H9 (cell line): ENCODE results near the gene HSPA1L. TPM values are rescaled to one million over a fixed set of nuclear protein-coding genes. Genes with fewer than 3 reads are reported as not detected.

Experiments
- DNase-seq: peaks from one replicate; pipeline ENCODE4 v3.0.0-alpha.2; 2017
- H2AFZ ChIP-seq: one replicate; pipeline ENCODE4 v1.6.1; 2013; ENCODE audit warnings: mild to moderate bottlenecking, low read length, control low read depth, moderate library complexity
- H2AK5ac ChIP-seq: 2 replicates; pipeline ENCODE4 v1.6.1; 2013; ENCODE audit warnings: low read length, control low read depth, mixed read lengths; ENCODE audit not compliant: insufficient read length
- H2BK120ac ChIP-seq: one replicate; pipeline ENCODE4 v1.6.1; 2013; ENCODE audit warnings: low read depth, mild to moderate bottlenecking, low read length, control low read depth, inconsistent platforms; ENCODE audit not compliant: poor library complexity, severe bottlenecking
- H2BK12ac ChIP-seq: 2 replicates; pipeline ENCODE4 v1.6.1; 2013; ENCODE audit warnings: low read length, control low read depth, mixed read lengths, low read depth; ENCODE audit not compliant: insufficient read length
- H2BK15ac ChIP-seq: 2 replicates; pipeline ENCODE4 v1.6.1; 2013; ENCODE audit warnings: low read depth, low read length, control low read depth
- H2BK20ac ChIP-seq: one replicate; pipeline ENCODE4 v1.6.1; 2013; ENCODE audit warnings: low read depth, mild to moderate bottlenecking, low read length, control low read depth, inconsistent platforms; ENCODE audit not compliant: poor library complexity, severe bottlenecking
- H2BK5ac ChIP-seq: 2 replicates; pipeline ENCODE4 v1.6.1; 2013; ENCODE audit warnings: low read length, control low read depth, mixed read lengths; ENCODE audit not compliant: insufficient read length
- H3K14ac ChIP-seq: 2 replicates; pipeline ENCODE4 v1.6.1; 2013; ENCODE audit warnings: low read length, control low read depth; ENCODE audit not compliant: insufficient read depth
- H3K18ac ChIP-seq: 2 replicates; pipeline ENCODE4 v1.6.1; 2013; ENCODE audit warnings: low read depth, mild to moderate bottlenecking, mixed read lengths, low read length, control low read depth; ENCODE audit not compliant: insufficient read length
- H3K23ac ChIP-seq: 2 replicates; pipeline ENCODE4 v1.6.1; 2013; ENCODE audit warnings: low read length, control low read depth, mixed read lengths, low read depth; ENCODE audit not compliant: insufficient read length
- H3K23me2 ChIP-seq: 2 replicates; pipeline ENCODE4 v1.6.1; 2013; ENCODE audit warnings: low read depth, mild to moderate bottlenecking, mixed read lengths, low read length, control low read depth; ENCODE audit not compliant: insufficient read length, poor library complexity, severe bottlenecking
- H3K27ac ChIP-seq: 2 replicates; pipeline ENCODE4 v1.5.1; 2013; ENCODE audit warnings: low read length, control low read depth, mixed read lengths, low read depth; ENCODE audit not compliant: insufficient read length
- H3K27me3 ChIP-seq: 2 replicates; pipeline ENCODE4 v1.6.1; 2013; ENCODE audit warnings: low read length, control low read depth, inconsistent platforms; ENCODE audit not compliant: insufficient read depth
- H3K4ac ChIP-seq: 2 replicates; pipeline ENCODE4 v1.6.1; 2013; ENCODE audit warnings: low read depth, mild to moderate bottlenecking, control low read depth, inconsistent platforms, low read length, moderate library complexity
- H3K4me1 ChIP-seq: 2 replicates; pipeline ENCODE4 v1.6.1; 2013; ENCODE audit warnings: low read length, control low read depth, inconsistent platforms; ENCODE audit not compliant: insufficient read depth
- H3K4me2 ChIP-seq: 2 replicates; pipeline ENCODE4 v1.6.1; 2013; ENCODE audit warnings: low read length, control low read depth, mixed read lengths; ENCODE audit not compliant: insufficient read length, insufficient read depth
- H3K56ac ChIP-seq: 2 replicates; pipeline ENCODE4 v1.6.1; 2013; ENCODE audit warnings: low read depth, mild to moderate bottlenecking, mixed read lengths, low read length, control low read depth; ENCODE audit not compliant: insufficient read length
- H3K79me1 ChIP-seq: 2 replicates; pipeline ENCODE4 v1.6.1; 2013; ENCODE audit warnings: low read depth, mild to moderate bottlenecking, moderate library complexity, low read length, control low read depth, inconsistent platforms; ENCODE audit not compliant: insufficient read depth, poor library complexity, severe bottlenecking
- H3K79me2 ChIP-seq: 2 replicates; pipeline ENCODE4 v1.6.1; 2013; ENCODE audit warnings: low read length, control low read depth, inconsistent platforms; ENCODE audit not compliant: insufficient read depth
- H3K9ac ChIP-seq: 2 replicates; pipeline ENCODE4 v1.6.1; 2013; ENCODE audit warnings: low read length, control low read depth, mixed read lengths; ENCODE audit not compliant: insufficient read length; ENCODE audit errors: extremely low read depth
- H3K9me3 ChIP-seq: one replicate; pipeline ENCODE4 v1.6.1; 2013; ENCODE audit warnings: low read depth, low read length, inconsistent platforms; ENCODE audit not compliant: control insufficient read depth
- H3T11ph ChIP-seq: one replicate; pipeline ENCODE4 v1.6.1; 2013; ENCODE audit warnings: mild to moderate bottlenecking, low read length, control low read depth, inconsistent platforms
- H4K20me1 ChIP-seq: one replicate; pipeline ENCODE4 v1.6.1; 2013; ENCODE audit not compliant: control insufficient read depth, insufficient read length, insufficient read depth
- H4K5ac ChIP-seq: 2 replicates; pipeline ENCODE4 v1.6.1; 2013; ENCODE audit warnings: low read depth, mild to moderate bottlenecking, mixed read lengths, low read length, control low read depth; ENCODE audit not compliant: insufficient read length
- H4K8ac ChIP-seq: replicated peaks from 2 replicates; pipeline ENCODE4 v1.6.1; 2013; ENCODE audit warnings: low read length, control low read depth, mixed read lengths, low read depth; ENCODE audit not compliant: insufficient read length
- H4K91ac ChIP-seq: 2 replicates; pipeline ENCODE4 v1.6.1; 2013; ENCODE audit warnings: low read depth, mild to moderate bottlenecking, moderate library complexity, mixed read lengths, low read length, control low read depth; ENCODE audit not compliant: insufficient read length
- H3K27ac Mint-ChIP-seq, 3 experiments: 2 replicates in 2 of 3; 3 replicates in 1 of 3; pipeline ENCODE4 v1.8.0; 2020 to 2021; ENCODE audit warnings: mixed read lengths in 3 of 3, mild to moderate bottlenecking in 1 of 3, moderate library complexity in 1 of 3
- H3K27me3 Mint-ChIP-seq: 2 replicates; pipeline ENCODE4 v1.8.0; 2021; ENCODE audit warnings: low read depth, mild to moderate bottlenecking, moderate library complexity, mixed read lengths
- H3K36me3 Mint-ChIP-seq, 3 experiments: 2 replicates in 2 of 3; 3 replicates in 1 of 3; pipeline ENCODE4 v1.8.0; 2020 to 2021; ENCODE audit warnings: low read depth in 3 of 3, mixed read lengths in 3 of 3; ENCODE audit not compliant: insufficient read depth in 1 of 3
- H3K4me1 Mint-ChIP-seq, 2 experiments: 2 replicates each; pipeline ENCODE4 v1.8.0; 2020; ENCODE audit warnings: mixed read lengths in 2 of 2
- H3K4me3 Mint-ChIP-seq, 2 experiments: 2 replicates in 1 of 2; 3 replicates in 1 of 2; pipeline ENCODE4 v1.8.0; 2020 to 2021; ENCODE audit warnings: mild to moderate bottlenecking in 2 of 2, mixed read lengths in 2 of 2, moderate library complexity in 1 of 2
- H3K9me3 Mint-ChIP-seq, 2 experiments: 2 replicates in 1 of 2; 3 replicates in 1 of 2; pipeline ENCODE4 v1.8.0; 2020; ENCODE audit warnings: mild to moderate bottlenecking in 2 of 2, mixed read lengths in 2 of 2, moderate library complexity in 1 of 2
- CTCF ChIP-seq: fragments of 200-600 bp; sonication (generic); conservative IDR thresholded peaks from 3 replicates; pipeline ENCODE4 v1.8.0; 2021; ENCODE audit warnings: antibody characterized with exemption, mild to moderate bottlenecking
- WGBS: extraction: QIAGEN DNeasy Blood & Tissue Kit; methylation state at CpG from one replicate; pipeline ENCODE4 v1.1.7; 2013; ENCODE audit warnings: missing lambda C conversion rate, low lambda C conversion rate, mixed read lengths; ENCODE audit not compliant: insufficient read length; ENCODE audit errors: extremely low coverage; 5-methylcytosine and 5-hydroxymethylcytosine counted together
- total RNA-seq: library from RNA; stranded (reverse); gene quantifications from 2 replicates; pipeline ENCODE4 v1.2.1, GENCODE V29; 2021

Gene HSPA1L
- total RNA-seq, 1 experiment from 2014 or later, result 2.5 TPM

- WGBS, result no CpG with 5 or more reads among the region's 2 CpGs
- H3K4me2 ChIP-seq, result no peak overlapping the region
Measured at GRCh38 chr6:31850765-31851484, 35.8 kb upstream of the HSPA1L start.

More at GRCh38 chr6:31850765-31851484, 35.8 kb upstream of the HSPA1L start:
- Histone ChIP-seq H2AFZ (no peak overlapping the region), H2AK5ac (no peak overlapping the region), H3K4me1 (no peaks in the 10 kb centered on the region), H3K23ac (no peak overlapping the region), H2BK120ac (no peak overlapping the region), H4K20me1 (no peaks in the 10 kb centered on the region), H3K27me3 (no peaks in the 10 kb centered on the region), H3K79me1 (no peaks in the 10 kb centered on the region), H3K23me2 (no peaks in the 10 kb centered on the region), H4K8ac (no peak overlapping the region), H3K79me2 (no peaks in the 10 kb centered on the region), H2BK5ac (no peak overlapping the region), H4K5ac (no peak overlapping the region), H3K9ac (no peak overlapping the region), H3K4ac (no peak overlapping the region), H2BK20ac (no peak overlapping the region), H4K91ac (no peak overlapping the region), H3K27ac (no peak overlapping the region), H3K56ac (no peak overlapping the region), H3T11ph (no peak overlapping the region), H3K9me3 (no peaks in the 10 kb centered on the region), H3K14ac (no peak overlapping the region), H2BK12ac (no peak overlapping the region), H2BK15ac (no peak overlapping the region), H3K18ac (no peak overlapping the region)
- no peak for DNase-seq
- Mint-ChIP-seq H3K27me3 (no peaks in the 10 kb centered on the region), H3K27ac (no peak overlapping the region), H3K9me3 (peaks cover 11 to 12% of the 10 kb centered on the region in 2 experiments), H3K4me3 (no peak overlapping the region), H3K36me3 (peaks cover 10 to 12% (median 12%) of the 10 kb centered on the region in 3 experiments; a peak in 6 of 7 replicates), H3K4me1 (0 out of 4 replicates have a peak, but pooled peaks cover 0 to 2% of the 10 kb centered on the region in 2 experiments)
- TF ChIP-seq CTCF, result no peak
